Measurements from ENCODE around the gene PRICKLE2. TPM values are rescaled to one million over a fixed set of nuclear protein-coding genes. Genes with fewer than 3 reads are reported as not detected.

Gene PRICKLE2
- total RNA-seq, 1 donor from 2014 or later, result 34.0 TPM

- intact Hi-C loops (cut with DNase I), result no loop called here
Measured at GRCh38 chr3:64147211-64147610, 78.1 kb downstream of the PRICKLE2 start.

GRCh38 chr3:64145438-64145837 is 79.8 kb downstream of the PRICKLE2 start:
- intact Hi-C loops (cut with DNase I), result no loop called here
- no peak for DNase-seq (ENCODE audit: low spot score)

More at GRCh38 chr3:64147211-64147610, 78.1 kb downstream of the PRICKLE2 start:
- ATAC-seq (no peak), DNase-seq (ENCODE audit: low spot score) (no peak)

GRCh38 chr3:64144241-64144900 is 80.9 kb downstream of the PRICKLE2 start:
- no peak for ATAC-seq
- no peak for DNase-seq (ENCODE audit: low spot score)
- intact Hi-C loops (cut with DNase I), result no loop called here

More at GRCh38 chr3:64145438-64145837, 79.8 kb downstream of the PRICKLE2 start:
- no peak for ATAC-seq

GRCh38 chr3:64143409-64144130 is 81.7 kb downstream of the PRICKLE2 start:
- DNase-seq (ENCODE audit: low spot score) (no peak), ATAC-seq (peak; percentile 70)
- intact Hi-C loops (cut with DNase I), result no loop called here

- no peak for DNase-seq (ENCODE audit: low spot score)
- intact Hi-C loops (cut with DNase I), result no loop called here
- ATAC-seq, result peak; percentile 31
Measured at GRCh38 chr3:64141476-64141875, 83.8 kb downstream of the PRICKLE2 start.

GRCh38 chr3:64140651-64141050 is 84.6 kb downstream of the PRICKLE2 start:
- DNase-seq (ENCODE audit: low spot score) (no peak), ATAC-seq (no peak)
- intact Hi-C loops (cut with DNase I), result no loop called here

GRCh38 chr3:64138656-64139375 is 86.5 kb downstream of the PRICKLE2 start:
- ATAC-seq, result no peak
- intact Hi-C loops (cut with DNase I), result no loop called here
- no peak for DNase-seq (ENCODE audit: low spot score)

- intact Hi-C loops (cut with DNase I), result no loop called here
- ATAC-seq (no peak), DNase-seq (ENCODE audit: low spot score) (no peak)
Measured at GRCh38 chr3:64138046-64138445, 87.2 kb downstream of the PRICKLE2 start.

GRCh38 chr3:64134882-64135281 is 90.4 kb downstream of the PRICKLE2 start:
- no peak for DNase-seq (ENCODE audit: low spot score)
- intact Hi-C loops (cut with DNase I), result no loop called here
- no peak for ATAC-seq

GRCh38 chr3:64133987-64134386 is 91.3 kb downstream of the PRICKLE2 start:
- intact Hi-C loops (cut with DNase I), result no loop called here
- ATAC-seq (no peak), DNase-seq (ENCODE audit: low spot score) (no peak)

- no peak for ATAC-seq
- DNase-seq (ENCODE audit: low spot score), result no peak
- intact Hi-C loops (cut with DNase I), result no loop called here
Measured at GRCh38 chr3:64133272-64133671, 92.0 kb downstream of the PRICKLE2 start.

- no peak for ATAC-seq
- intact Hi-C loops (cut with DNase I), result no loop called here
Measured at GRCh38 chr3:64131725-64132469, 93.4 kb downstream of the PRICKLE2 start.

GRCh38 chr3:64130436-64130835 is 94.8 kb downstream of the PRICKLE2 start:
- DNase-seq (ENCODE audit: low spot score) (no peak), ATAC-seq (no peak)
- intact Hi-C loops (cut with DNase I), result no loop called here

More at GRCh38 chr3:64131725-64132469, 93.4 kb downstream of the PRICKLE2 start:
- no peak for DNase-seq (ENCODE audit: low spot score)

GRCh38 chr3:64129581-64129980 is 95.7 kb downstream of the PRICKLE2 start:
- ATAC-seq (no peak), DNase-seq (ENCODE audit: low spot score) (no peak)
- intact Hi-C loops (cut with DNase I), result no loop called here

GRCh38 chr3:64129106-64129505 is 96.2 kb downstream of the PRICKLE2 start:
- ATAC-seq (no peak), DNase-seq (ENCODE audit: low spot score) (no peak)
- intact Hi-C loops (cut with DNase I), result no loop called here

GRCh38 chr3:64125561-64125960 is 99.7 kb downstream of the PRICKLE2 start:
- no peak for ATAC-seq
- intact Hi-C loops (cut with DNase I), result no loop called here

GRCh38 chr3:64123931-64124330 is 101.3 kb downstream of the PRICKLE2 start:
- intact Hi-C loops (cut with DNase I), result no loop called here
- ATAC-seq (no peak), DNase-seq (ENCODE audit: low spot score) (no peak)

More at GRCh38 chr3:64125561-64125960, 99.7 kb downstream of the PRICKLE2 start:
- no peak for DNase-seq (ENCODE audit: low spot score)

GRCh38 chr3:64122476-64122875 is 102.8 kb downstream of the PRICKLE2 start:
- DNase-seq (ENCODE audit: low spot score), result no peak
- no peak for ATAC-seq
- intact Hi-C loops (cut with DNase I), result no loop called here

- intact Hi-C loops (cut with DNase I), result no loop called here
- no peak for DNase-seq (ENCODE audit: low spot score)
- peak; percentile 76 for ATAC-seq
Measured at GRCh38 chr3:64121750-64122311, 103.4 kb downstream of the PRICKLE2 start.
